ENCODE results near the gene SMG6. TPM values are rescaled to one million over a fixed set of nuclear protein-coding genes. Genes with fewer than 3 reads are reported as not detected.
A peak's percentile ranks its signal among the peaks of the same experiment; 100 is the strongest.

The SMG6 gene
- total RNA-seq, 1 experiment from 2014 or later = 25.6 TPM

- no peak for TF ChIP-seq PRDM15 (CRISPR knock-in tag; IDR thresholded peaks at IDR 0.05)
- TF ChIP-seq ZNF671 (CRISPR knock-in tag; IDR thresholded peaks at IDR 0.05) = peak; percentile 67; the same call in 1 of the 2 replicates
- no peak for TF ChIP-seq FOXK1 (CRISPR knock-in tag; IDR thresholded peaks at IDR 0.05)
- peak; percentile 40; the same call in 1 of the 2 replicates for TF ChIP-seq HMGXB4 (CRISPR knock-in tag; IDR thresholded peaks at IDR 0.05)
- TF ChIP-seq ATF3 (CRISPR knock-in tag; conservative IDR thresholded peaks at IDR 0.05) = no peak
- TF ChIP-seq ZBTB43 (CRISPR knock-in tag; IDR thresholded peaks at IDR 0.05) = no peak
- TF ChIP-seq NFATC4 (CRISPR knock-in tag; IDR thresholded peaks at IDR 0.05) = 0 out of 2 replicates have a peak, but pooled peaks have one; percentile 7
- 0 out of 2 replicates have a peak, but pooled peaks have one; percentile 4 for TF ChIP-seq ZNF138 (CRISPR knock-in tag; conservative IDR thresholded peaks at IDR 0.05)
- TF ChIP-seq STAT6 (CRISPR knock-in tag; conservative IDR thresholded peaks at IDR 0.05; ENCODE audit: low read depth) = peak; percentile 71; the same call in 1 of the 2 replicates
- no peak for TF ChIP-seq E2F4 (CRISPR knock-in tag; IDR thresholded peaks at IDR 0.05; ENCODE audit: borderline replicate concordance, low read depth)
- 0 out of 2 replicates have a peak, but pooled peaks have one; percentile 34 for TF ChIP-seq SP1 (CRISPR knock-in tag; conservative IDR thresholded peaks at IDR 0.05)
- TF ChIP-seq ATF6 (CRISPR knock-in tag; IDR thresholded peaks at IDR 0.05) = no peak
- TF ChIP-seq ZNF416 (CRISPR knock-in tag; IDR thresholded peaks at IDR 0.05) = peak; percentile 72; the same call in 1 of the 2 replicates
- TF ChIP-seq ZBTB21 (CRISPR knock-in tag; IDR thresholded peaks at IDR 0.05; ENCODE audit: borderline replicate concordance) = 0 out of 2 replicates have a peak, but pooled peaks have one; percentile 14
- TF ChIP-seq TP53 (CRISPR knock-in tag; IDR thresholded peaks at IDR 0.05) = peak; percentile 68; the same call in 1 of the 2 replicates
- TF ChIP-seq MYBL2 (CRISPR knock-in tag; IDR thresholded peaks at IDR 0.05) = no peak
- TF ChIP-seq NR3C1 (CRISPR knock-in tag; conservative IDR thresholded peaks at IDR 0.05; ENCODE audit: low read depth) = no peak
Measured at GRCh38 chr17:2058586-2059546, 244.7 kb downstream of the SMG6 start (continued).

Data from WTC11 (cell line).